ENCODE measurements around the gene HNMT.
"Not testable (repeated sequence)": the region's sequence is repeated elsewhere in the genome, so short reads cannot be mapped to it uniquely, and the experiment has no call there.

The HNMT gene

GRCh38 chr2:137977790-137978189 is 13.5 kb downstream of the HNMT start:
- DNase-seq: no peak

GRCh38 chr2:137980459-137980858 is 16.2 kb downstream of the HNMT start:
- no peak for DNase-seq

GRCh38 chr2:137981112-137981656 is 16.9 kb downstream of the HNMT start:
- no peak for DNase-seq

DNA sequence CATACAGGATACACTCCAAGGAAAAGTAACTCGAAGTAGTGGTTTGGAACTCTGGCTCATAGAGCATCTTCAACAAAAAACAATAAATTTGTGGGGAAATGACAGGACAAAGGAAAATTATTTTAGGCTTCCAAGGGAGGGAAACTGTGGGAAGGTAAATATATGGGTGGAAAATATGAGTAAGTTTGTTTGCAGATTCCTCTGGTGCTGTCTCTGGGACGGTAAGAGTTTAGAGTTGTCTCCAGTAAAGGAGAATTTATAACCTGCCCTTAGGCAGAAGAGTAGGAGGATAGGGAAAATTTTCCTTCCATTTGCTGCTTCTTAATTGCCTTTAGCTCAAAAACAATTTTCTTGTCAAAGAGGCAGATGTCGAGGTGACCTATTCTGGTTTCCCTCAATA is 19.3 kb downstream of the HNMT start:
- no peak for DNase-seq

DNA sequence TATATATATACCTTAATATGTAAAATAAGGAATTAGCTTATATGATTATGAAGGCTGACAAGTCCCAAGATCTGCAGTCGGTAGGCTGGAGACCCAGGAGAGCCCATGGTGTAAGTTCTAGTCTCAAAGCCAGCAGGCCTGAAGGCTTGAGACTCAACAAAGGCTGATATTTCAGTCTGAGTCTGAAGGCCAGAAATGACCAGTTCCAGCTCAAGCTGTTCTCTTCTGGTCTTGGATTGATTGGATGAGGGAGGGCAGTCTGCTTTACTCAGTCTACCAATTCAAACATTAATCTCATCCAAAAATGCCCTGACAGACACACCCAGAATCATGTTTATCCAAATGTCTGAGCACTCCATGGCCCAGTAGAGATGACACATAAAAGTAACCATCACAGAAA is 22.0 kb downstream of the HNMT start:
- DNase-seq: no peak

- DNase-seq: no peak
Measured at GRCh38 chr2:137987011-137987410, 22.7 kb downstream of the HNMT start.

DNA sequence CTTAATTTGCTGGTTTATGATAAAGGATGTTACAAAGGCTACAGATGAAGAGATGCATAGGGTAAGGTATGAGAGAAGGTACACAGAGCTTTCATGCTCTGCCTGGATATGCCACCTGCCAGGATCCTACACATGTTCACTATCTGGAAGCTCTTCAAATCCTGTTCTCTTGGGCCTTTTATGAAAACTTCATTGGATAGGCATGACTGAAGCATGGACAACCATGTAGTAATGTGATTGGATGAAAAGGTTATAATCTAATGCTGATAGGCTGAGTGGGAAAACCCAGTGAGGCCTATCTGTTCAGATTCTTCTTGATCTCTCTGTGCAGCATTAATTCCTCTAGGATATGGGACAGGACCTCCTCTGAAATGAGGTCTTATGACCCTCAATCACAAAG is 26.8 kb downstream of the HNMT start:
- DNase-seq: no peak

DNA sequence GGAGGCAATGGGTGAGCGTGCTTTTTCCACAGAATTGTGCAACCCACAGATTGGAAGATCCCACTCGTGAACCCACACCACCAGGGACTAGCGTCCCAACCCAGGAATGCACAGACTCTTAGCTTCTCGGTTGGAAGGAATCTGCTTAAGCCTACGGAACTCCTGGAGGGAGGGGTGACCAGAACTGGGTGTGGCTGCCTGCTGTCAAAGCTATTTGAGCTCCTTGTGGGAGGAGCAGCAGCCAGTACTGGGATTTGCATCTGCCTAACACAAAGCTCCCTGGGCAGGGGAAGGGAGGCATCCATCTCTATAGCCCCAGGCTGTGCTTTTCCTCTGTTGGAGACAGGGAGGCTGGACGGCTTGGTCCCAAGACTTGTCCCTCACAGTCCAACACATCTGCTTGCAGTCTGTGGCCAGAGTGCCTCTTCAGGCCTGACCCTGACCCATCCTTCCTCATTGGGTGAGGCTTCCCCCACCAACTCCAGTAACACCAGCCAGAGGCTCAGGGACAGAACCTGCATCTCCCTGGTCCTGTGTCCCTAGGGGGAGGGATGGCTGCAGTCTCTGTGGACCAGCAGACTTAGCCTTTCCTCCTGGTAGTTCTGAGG is 27.9 kb downstream of the HNMT start:
- no peak for DNase-seq

DNA sequence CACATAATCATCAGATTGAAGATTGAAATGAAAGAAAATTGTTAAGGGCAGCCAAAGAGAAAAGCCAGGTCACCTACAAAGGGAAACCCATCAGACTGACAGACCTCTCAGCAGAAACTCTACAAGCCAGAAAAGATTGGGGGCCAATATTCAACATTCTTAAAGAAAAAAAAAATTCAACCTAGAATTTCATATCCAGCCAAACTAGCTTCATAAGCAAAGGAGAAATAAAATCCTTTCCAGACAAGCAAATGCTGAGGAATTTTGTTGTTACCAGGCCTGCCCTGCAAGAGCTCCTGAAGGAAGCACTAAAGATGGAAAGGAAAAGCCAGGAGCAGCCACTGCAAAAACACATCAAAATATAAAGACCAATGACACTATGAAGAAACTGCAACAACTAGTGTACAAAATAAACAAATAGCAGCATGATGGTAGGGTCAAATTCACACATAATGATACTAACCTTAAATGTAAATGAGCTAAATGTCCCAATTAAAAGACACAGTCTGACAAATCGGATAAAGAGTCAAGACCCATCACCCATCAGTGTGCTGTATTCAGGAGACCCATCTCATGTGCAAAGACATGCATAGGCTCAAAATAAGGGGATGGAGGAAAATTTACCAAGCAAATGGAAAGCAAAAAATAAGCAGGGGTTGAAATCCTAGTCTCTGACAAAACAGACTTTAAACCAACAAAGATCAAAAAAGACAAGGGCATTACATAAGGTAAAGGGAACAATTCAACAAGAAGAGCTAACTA is 29.6 kb downstream of the HNMT start:
- not testable (repeated sequence) for DNase-seq

DNA sequence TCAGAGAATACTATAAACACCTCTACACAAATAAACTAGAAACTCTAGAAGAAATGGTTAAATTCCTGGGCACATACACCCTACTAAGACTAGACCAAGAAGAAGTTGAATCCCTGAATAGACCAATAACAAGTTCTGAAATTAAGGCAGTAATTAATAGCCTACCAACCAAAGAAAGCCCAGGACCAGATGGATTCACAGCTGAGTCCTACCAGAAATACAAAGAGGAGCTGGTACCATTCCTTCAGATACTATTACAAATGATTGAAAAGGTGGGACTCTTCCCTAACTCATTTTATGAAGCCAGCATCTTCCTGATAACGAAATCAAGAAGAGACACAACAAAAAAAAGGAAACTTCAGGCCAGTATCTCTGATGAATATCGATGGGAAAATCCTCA is 31.1 kb downstream of the HNMT start:
- DNase-seq: not testable (repeated sequence)

DNA sequence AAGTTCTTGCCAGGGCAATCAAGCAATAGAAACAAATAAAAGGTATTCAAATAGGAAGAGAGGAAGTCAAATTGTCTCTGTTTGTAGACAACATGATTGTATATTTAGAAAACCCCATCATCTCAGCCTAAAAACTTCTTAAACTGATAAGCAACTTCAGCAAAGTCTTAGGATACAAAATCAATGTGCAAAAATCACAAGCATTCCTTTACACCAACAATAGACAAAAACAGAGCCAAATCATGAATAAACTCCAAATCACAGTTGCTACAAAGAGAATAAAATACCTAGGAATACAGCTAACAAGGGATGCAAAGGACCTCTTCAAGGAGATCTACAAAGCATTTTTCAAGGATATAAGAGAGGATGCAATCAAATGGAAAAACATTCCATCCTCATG is 31.9 kb downstream of the HNMT start:
- not testable (repeated sequence) for DNase-seq

DNA sequence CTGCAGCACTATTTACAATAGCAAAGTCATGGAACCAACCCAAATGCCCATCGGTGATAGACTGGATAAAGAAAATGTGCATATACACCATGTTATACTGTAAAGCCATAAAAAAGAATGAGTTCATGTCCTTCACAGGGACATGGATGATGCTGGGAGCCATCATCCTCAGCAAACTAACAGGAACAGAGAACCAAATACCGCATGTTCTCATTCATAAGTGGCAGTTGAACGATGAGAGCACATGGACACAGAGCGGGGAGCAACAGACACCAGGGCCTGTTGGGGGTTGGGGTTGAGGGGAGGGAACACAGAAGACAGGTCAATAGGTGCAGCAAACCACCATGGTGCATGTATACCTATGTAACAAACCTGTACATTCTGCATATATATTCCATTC is 33.5 kb downstream of the HNMT start:
- no peak for DNase-seq

DNA sequence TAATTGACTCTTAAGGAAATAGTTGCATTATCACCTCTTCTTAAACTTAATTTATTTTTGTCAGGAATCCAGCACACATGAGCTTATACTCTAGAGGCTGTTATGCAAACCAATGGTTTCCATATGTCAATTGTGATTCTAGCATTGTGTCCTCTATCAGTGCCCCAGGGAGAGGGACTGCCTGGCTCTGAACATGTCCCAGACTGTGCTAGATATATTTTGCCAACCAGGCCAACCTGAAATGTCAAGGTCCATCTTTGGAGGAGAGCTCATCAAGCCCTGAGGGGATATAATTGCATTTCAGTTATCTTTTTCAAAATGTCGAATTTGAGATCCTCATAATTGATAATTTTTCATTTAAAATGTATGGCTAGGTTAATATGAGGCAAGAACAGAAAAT is 34.2 kb downstream of the HNMT start:
- DNase-seq: no peak

- DNase-seq: no peak
Measured at GRCh38 chr2:137999273-137999672, 35.0 kb downstream of the HNMT start.

DNA sequence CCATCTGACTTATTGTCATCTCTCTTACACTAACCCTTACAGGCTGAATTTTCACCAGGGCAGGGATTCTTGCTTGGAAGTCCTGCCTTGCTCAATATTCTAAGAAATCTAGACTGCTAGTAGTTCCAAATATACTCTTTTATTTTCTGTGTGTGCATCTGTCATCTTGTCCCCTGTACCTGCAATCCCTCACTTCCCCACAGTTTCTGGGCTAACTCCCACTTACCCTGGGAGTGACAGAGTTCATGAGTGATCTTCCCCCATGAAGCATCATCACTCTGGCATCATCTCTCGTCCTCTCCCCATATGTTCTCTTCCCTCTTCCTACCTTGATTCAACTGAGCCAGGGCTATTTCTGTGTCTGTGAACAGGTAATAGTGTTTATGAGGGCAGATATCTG is 35.7 kb downstream of the HNMT start:
- DNase-seq: no peak

DNA sequence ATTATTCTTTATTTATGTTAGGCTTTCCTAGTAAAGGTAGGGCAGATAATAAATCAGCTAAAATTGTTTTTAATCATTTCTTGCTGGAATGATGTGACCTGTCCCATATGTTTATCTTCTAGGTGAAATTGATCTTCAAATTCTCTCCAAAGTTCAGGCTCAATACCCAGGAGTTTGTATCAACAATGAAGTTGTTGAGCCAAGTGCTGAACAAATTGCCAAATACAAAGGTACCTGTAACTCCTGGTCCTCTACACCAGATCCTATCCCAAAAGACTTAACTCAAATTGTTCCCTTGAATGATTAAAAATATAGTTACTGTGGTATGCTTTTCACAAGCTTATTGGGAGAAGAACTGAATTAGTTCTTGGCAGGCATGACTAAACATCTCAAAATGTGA is 36.5 kb downstream of the HNMT start:
- no peak for DNase-seq

GRCh38 chr2:138003411-138003810 is 39.1 kb downstream of the HNMT start:
- no peak for DNase-seq

DNA sequence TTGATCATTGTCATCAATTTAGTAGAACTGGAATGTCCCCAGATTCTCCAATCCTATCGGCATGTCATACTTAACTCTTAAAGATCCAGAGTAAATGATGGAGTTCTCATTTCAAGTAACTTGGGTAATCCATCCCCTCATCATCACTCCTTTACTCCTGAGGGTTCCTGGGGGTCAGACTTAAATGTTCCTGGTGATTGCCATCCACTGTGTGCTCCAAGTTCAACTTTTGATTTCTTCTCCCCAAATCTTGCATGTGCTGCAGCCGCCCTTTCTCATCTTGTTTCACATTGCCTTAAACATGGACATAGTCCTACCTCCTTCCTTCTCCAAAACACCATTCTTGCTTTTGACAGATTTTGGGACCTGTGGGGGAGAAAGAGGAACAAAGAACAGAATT is 43.2 kb downstream of the HNMT start:
- no peak for DNase-seq

DNA sequence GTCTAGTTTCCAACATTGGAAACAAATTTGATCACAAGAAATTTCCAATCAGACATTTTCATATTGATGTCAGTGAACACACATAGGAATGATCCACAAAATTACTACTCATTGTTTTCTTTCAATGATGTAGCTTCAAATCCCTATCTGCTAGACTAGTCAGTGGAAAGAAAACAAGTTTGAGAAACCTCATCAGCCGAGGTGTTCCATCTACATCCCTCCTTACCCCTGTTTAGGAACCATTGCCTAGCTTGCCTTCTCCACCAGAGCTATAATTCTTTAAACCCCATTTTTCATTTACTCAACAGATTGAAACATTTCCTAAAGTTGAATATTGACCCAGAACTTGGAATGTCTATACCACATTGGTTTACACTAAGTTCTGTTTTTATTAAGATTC is 45.3 kb downstream of the HNMT start:
- DNase-seq: no peak

DNA sequence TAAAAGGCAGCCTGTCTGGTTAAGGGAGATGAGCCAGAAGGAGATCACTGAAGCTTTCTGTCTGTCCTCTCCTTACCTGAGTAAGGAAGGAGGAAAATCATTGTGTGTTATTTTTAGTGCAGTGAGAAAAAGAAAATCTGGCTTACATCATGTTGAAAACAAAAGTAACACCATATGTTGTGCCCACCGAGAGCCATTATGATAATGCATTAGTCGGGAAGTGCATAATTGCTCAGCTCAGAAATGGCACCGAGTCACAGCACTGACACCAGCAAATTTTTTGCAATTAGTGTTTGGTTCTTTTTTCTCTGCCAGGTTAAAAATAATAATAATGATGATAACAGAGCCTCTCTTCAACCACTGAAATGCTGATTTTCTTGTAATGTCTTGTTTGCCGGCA is 46.6 kb downstream of the HNMT start:
- no peak for DNase-seq

- no peak for DNase-seq
Measured at GRCh38 chr2:138012082-138012481, 47.8 kb downstream of the HNMT start.

DNA sequence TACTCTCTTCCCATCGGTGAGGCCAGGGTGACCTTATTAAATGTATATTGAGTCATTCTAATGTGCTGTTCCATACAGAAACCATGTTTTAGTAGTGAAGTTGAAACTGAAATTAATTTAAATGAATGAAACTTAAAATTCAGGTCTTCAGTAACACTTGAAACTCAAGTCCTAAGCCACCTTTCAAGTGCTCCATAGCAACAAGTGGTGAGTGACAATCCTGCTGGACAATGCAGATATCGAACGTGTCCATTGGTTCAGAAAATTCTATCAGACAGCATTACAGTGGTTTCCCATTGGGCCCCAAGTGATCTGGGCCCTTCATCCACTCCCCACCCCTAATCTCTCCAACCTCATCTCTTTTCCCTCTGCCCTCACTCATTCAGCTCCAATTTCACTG is 48.7 kb downstream of the HNMT start:
- DNase-seq: no peak

DNA sequence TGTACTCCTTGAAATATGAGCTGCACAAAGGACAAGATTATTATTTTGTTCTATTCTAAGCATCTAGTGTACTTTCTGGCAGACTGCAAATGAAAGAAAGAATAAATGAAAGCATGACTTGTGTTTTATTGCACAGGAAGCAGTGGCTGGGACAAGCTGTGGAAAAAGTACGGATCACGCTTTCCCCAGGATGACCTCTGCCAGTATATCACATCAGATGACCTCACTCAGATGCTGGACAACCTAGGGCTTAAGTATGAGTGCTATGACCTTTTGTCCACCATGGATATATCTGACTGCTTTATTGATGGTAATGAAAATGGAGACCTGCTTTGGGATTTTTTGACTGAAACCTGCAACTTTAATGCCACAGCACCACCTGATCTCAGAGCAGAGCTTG is 49.4 kb downstream of the HNMT start:
- no peak for DNase-seq

GRCh38 chr2:138015494-138015893 is 51.2 kb downstream of the HNMT start:
- DNase-seq: no peak

Data from stimulated activated naive CD4-positive, alpha-beta T cell (primary cell).